ENCODE data around the gene KCNC4. TPM values are rescaled to one million over a fixed set of nuclear protein-coding genes. Genes with fewer than 3 reads are reported as not detected.

KCNC4 gene
- total RNA-seq, 1 experiment from 2014 or later = 8.9 TPM

DNA sequence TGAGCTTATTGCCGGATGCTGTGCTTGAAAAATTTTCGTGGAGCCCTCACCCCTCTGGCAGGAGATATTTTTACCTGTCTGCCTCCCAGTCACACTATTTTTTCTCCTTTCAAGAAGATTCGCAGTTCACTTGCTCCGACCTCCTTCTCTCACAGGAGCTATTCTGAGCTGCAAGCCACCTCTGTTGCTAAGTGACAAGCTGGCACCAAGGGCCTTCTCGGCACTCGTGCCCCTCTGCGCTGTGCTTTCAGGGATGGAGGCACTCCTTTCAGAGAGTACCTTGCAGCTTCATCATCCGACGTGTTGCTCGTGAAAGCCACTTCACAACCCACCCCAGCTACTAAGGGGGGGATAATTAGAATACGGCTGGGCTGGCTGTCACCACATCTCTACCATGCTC, 48.3 kb upstream of the KCNC4 start:
- Histone ChIP-seq H3K56ac (ENCODE audit: insufficient read length, low read depth, low read length) (no peak overlapping the region), H3K23ac (ENCODE audit: insufficient read length, low read depth, low read length) (no peak overlapping the region), H2BK20ac (ENCODE audit: low read depth, low read length, poor library complexity, severe bottlenecking) (no peak overlapping the region), H3K18ac (ENCODE audit: insufficient read length, low read depth, low read length) (no peak overlapping the region), H3K4ac (ENCODE audit: low read depth, low read length) (no peak overlapping the region), H2BK12ac (ENCODE audit: insufficient read length, low read depth, low read length) (no peak overlapping the region), H3K79me1 (ENCODE audit: insufficient read depth, low read depth, low read length, poor library complexity, severe bottlenecking) (no peaks in the 10 kb centered on the region), H2AK5ac (ENCODE audit: insufficient read length, low read length) (no peak overlapping the region), H4K91ac (ENCODE audit: insufficient read length, low read depth, low read length) (no peak overlapping the region), H3K4me1 (ENCODE audit: insufficient read depth, low read length) (no peaks in the 10 kb centered on the region), H2BK5ac (ENCODE audit: insufficient read length, low read length) (no peak overlapping the region), H3K79me2 (ENCODE audit: insufficient read depth, low read length) (no peaks in the 10 kb centered on the region), H3T11ph (ENCODE audit: low read length) (no peak overlapping the region), H3K27me3 (ENCODE audit: insufficient read depth, low read length) (no peaks in the 10 kb centered on the region), H3K23me2 (ENCODE audit: insufficient read length, low read depth, low read length, poor library complexity, severe bottlenecking) (no peaks in the 10 kb centered on the region), H4K5ac (ENCODE audit: insufficient read length, low read depth, low read length) (no peak overlapping the region), H2BK120ac (ENCODE audit: low read depth, low read length, poor library complexity, severe bottlenecking) (no peak overlapping the region), H3K9me3 (ENCODE audit: control insufficient read depth, low read depth, low read length) (no peaks in the 10 kb centered on the region), H3K4me2 (ENCODE audit: insufficient read depth, insufficient read length, low read length) (no peak overlapping the region), H3K9ac (ENCODE audit: extremely low read depth, insufficient read length, low read length) (no peak overlapping the region), H4K8ac (replicated peaks; ENCODE audit: insufficient read length, low read depth, low read length) (no peak overlapping the region), H3K14ac (ENCODE audit: insufficient read depth, low read length) (no peak overlapping the region), H4K20me1 (ENCODE audit: control insufficient read depth, insufficient read depth, insufficient read length) (no peaks in the 10 kb centered on the region), H2BK15ac (ENCODE audit: low read depth, low read length) (no peak overlapping the region), H2AFZ (ENCODE audit: low read length) (no peak overlapping the region), H3K27ac (ENCODE audit: insufficient read length, low read depth, low read length) (no peak overlapping the region)
- Mint-ChIP-seq H3K27me3 (ENCODE audit: low read depth) (peaks cover 28% of the 10 kb centered on the region), H3K4me3 (no peak overlapping the region), H3K27ac (no peak overlapping the region; a peak in 1 of 7 replicates), H3K4me1 (peaks cover 5 to 9% of the 10 kb centered on the region in 2 experiments; a peak in 3 of 4 replicates), H3K36me3 (ENCODE audit: insufficient read depth in 1 of 3, low read depth in 3 of 3) (no peaks in the 10 kb centered on the region), H3K9me3 (no peaks in the 10 kb centered on the region)
- WGBS (ENCODE audit: extremely low coverage, insufficient read length, low lambda C conversion rate) = no CpG with 5 or more reads among the region's 11 CpGs
- TF ChIP-seq, protein P1, sequence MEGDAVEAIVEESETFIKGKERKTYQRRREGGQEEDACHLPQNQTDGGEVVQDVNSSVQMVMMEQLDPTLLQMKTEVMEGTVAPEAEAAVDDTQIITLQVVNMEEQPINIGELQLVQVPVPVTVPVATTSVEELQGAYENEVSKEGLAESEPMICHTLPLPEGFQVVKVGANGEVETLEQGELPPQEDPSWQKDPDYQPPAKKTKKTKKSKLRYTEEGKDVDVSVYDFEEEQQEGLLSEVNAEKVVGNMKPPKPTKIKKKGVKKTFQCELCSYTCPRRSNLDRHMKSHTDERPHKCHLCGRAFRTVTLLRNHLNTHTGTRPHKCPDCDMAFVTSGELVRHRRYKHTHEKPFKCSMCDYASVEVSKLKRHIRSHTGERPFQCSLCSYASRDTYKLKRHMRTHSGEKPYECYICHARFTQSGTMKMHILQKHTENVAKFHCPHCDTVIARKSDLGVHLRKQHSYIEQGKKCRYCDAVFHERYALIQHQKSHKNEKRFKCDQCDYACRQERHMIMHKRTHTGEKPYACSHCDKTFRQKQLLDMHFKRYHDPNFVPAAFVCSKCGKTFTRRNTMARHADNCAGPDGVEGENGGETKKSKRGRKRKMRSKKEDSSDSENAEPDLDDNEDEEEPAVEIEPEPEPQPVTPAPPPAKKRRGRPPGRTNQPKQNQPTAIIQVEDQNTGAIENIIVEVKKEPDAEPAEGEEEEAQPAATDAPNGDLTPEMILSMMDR (conservative IDR thresholded peaks at IDR 0.05) = no peak
- DNase-seq = no peak

Measured in H9 (cell line).